ENCODE results near the gene MOV10L1.

MOV10L1 gene

DNA sequence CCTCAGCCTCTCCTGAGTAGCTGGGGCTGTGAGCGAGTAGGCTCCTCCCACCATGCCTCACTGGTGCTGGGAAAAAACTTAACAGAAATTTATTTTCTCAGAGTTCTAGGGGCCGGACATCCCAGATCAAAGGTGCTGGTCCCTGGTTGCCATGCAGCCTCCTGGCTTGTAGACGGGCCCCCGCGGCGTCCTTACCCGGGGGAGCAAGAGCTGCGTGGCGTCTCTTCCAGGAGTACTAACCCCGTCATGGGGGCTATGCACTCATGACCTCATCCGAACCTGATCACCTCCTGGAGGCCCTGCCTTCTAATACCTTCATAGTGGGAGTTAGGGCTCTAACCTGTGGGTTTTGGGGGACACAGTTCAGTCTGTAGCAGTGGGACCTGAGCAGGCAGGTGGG lies 98.5 kb downstream of the MOV10L1 start:
- FAIRE-seq (no peak), DNase-seq (ENCODE audit: insufficient read length, low spot score) (no peak)

DNA sequence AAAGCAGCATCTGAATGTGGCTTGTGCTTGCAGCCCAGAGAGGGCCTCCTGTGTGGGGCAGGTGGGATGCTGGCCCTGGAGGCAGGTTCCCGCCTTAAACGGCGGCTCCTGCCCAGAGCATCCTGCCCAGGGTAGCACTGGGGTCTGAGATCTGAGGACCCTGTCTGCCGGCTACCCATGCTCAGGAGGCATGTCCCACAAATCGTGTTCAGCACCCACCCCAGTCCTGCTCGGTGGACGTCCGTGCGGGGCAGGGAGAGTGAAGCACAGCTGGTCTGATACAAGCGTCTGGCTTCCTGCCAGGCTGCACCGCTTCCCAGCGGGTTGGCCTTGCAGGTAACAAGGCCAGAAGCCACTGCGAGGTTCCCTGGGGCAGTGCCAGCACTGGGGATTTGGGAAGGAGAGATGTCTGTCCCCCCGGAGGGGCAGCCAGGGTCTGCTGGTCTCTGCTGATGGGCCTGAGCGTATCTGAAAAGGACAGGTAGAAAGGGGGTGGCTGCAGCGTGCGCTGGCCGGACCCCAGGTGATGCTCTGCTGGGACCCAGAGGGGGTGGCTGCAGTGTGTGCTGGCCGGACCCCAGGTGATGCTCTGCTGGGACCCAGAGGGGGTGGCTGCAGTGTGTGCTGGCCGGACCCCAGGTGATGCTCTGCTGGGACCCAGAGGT lies 99.5 kb downstream of the MOV10L1 start:
- no peak for DNase-seq (ENCODE audit: insufficient read length, low spot score)
- no peak for FAIRE-seq
- TF ChIP-seq, protein P1, sequence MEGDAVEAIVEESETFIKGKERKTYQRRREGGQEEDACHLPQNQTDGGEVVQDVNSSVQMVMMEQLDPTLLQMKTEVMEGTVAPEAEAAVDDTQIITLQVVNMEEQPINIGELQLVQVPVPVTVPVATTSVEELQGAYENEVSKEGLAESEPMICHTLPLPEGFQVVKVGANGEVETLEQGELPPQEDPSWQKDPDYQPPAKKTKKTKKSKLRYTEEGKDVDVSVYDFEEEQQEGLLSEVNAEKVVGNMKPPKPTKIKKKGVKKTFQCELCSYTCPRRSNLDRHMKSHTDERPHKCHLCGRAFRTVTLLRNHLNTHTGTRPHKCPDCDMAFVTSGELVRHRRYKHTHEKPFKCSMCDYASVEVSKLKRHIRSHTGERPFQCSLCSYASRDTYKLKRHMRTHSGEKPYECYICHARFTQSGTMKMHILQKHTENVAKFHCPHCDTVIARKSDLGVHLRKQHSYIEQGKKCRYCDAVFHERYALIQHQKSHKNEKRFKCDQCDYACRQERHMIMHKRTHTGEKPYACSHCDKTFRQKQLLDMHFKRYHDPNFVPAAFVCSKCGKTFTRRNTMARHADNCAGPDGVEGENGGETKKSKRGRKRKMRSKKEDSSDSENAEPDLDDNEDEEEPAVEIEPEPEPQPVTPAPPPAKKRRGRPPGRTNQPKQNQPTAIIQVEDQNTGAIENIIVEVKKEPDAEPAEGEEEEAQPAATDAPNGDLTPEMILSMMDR (IDR thresholded peaks at IDR 0.05; ENCODE audit: insufficient read depth, missing control alignments) = no peak

More for the DNA sequence above, 98.5 kb downstream of the MOV10L1 start:
- TF ChIP-seq, protein P1 (IDR thresholded peaks at IDR 0.05; ENCODE audit: insufficient read depth, missing control alignments) = no peak

DNA sequence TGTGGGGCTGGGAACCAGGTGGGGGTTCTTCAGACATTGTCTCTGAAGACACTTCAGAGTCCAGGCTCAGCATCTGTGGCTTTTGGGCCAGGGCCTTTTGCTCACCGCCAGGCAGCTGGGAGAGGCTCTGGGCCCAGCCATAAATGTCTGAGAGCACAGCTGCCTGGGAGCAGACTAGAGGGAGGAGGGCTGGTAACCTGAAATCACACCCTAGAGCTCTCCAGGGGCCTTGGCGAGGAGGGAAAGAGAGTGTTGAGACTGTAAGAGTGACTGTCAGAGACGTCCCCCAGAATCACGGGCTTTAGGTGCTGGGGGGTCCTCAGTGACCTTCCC lies 100.0 kb downstream of the MOV10L1 start:
- DNase-seq (ENCODE audit: insufficient read length, low spot score) (no peak), FAIRE-seq (no peak)
- TF ChIP-seq, protein P1 (IDR thresholded peaks at IDR 0.05; ENCODE audit: insufficient read depth, missing control alignments) = no peak

DNA sequence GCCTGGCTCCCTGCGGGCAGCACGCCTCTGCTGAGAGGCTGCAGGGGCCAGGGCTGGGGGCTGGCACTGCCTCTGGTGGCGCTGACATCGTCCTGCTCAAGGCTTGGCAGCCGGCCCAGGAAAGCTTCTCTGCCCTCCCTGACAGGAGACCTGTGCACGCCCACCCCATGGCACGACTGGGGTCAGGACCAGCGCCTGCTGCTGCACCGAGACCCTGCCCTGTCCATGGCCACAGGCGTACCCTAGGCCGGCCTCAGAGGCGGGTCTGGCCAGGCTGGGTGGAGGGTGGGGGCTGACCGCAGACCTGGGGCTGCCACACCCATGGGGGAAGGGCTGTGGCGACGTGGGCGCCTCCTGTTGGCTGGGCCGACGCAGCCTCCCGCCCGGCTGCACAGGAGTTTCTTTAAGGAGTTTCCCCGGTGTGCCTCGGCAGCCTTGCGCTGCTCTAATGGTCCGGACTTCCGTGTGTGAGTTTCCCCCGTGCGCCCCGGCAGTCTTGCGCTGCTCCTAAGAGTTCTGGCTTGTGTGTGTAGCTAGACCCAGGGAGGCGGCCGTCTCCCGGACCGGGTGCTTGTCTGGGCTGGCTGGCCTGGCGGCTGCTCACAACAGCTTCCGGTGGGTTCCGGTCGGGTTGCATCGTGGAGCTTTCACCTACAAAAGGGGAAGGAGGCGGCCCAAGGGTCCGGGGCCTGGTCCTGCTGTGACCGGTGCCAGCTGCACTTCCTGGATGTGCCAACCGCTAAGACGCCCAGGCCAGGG lies 100.6 kb downstream of the MOV10L1 start:
- FAIRE-seq = no peak

DNA sequence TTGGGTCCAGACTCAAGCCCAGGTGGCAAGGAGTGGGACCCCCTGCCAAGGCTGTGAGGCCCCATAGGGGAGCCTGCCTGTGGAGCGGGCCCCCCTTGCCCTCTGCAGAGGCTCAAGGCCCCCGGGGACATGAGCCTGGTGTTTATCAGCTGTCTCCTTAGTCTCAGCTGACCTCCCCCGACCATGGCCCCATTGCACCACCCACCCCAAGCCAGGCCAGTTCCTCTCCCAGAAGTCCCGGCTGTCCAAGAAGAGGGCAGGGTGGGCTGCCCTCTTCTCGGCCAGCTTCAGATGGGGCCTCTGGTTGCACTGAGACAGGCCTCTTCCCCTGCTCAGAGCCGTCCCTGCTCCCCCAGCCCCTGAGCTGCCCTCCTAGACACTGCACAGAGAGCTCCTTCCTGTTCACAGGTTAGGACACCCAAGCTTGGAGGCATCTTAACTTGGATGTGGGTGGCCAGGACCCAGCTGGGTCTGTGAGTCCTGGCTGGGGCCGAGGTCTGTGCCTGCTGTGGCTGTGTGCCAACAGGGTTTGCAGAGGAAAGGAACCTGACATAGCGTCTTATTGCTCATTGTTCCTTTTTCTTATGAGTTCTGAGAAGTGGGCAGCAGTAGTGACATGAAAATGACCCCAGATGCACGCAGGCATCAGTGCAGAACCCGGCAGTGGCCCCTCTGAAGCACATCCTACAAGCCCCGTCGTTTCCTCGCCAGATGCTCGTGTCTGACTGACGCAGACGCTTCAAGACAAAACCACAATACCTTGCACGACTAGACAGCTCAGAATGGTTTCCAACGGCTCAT lies 101.3 kb downstream of the MOV10L1 start:
- DNase-seq (ENCODE audit: insufficient read length, low spot score) = no peak
- TF ChIP-seq, protein P1 (IDR thresholded peaks at IDR 0.05; ENCODE audit: insufficient read depth, missing control alignments) = no peak
- no peak for FAIRE-seq

More for the DNA sequence above, 100.6 kb downstream of the MOV10L1 start:
- no peak for DNase-seq (ENCODE audit: insufficient read length, low spot score)
- TF ChIP-seq, protein P1 (IDR thresholded peaks at IDR 0.05; ENCODE audit: insufficient read depth, missing control alignments) = no peak

DNA sequence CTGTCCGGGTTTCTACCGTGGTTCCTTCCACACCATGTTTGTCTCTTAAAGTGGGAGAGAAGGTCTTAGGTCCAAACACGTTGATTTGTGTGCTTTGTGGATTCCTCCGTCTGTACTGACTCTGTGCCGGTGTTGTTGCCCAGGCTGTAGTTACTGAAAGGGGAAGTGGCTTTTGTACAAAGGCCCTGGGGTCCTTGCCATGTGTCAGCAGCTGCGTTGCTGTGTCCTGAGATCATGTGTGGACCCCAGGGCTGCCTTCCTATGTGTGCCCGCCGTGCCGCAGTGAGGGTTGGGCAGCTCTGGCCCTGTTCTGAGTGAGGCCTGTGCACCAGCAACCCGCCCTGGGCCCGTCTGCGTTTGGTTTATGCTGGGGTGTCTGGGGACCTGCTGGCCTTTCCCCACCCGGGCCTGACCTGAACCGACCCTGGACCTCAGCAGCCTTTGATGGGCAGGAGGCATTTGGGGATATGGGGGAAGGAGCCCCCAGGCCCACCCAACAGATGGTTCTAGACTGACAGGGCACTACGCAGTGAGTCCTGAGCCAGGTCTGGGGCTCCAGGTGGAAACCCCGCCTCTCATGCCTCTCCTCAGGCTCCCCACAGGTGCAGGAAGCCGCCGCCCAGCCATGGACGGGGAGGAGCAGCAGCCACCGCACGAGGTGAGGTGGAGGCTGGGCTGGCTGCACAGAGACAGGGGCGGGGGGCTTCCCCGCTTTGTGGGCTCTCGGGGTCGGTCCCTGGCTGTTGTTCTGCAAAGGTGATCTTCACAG lies 102.8 kb downstream of the MOV10L1 start:
- no peak for FAIRE-seq
- no peak for DNase-seq (ENCODE audit: insufficient read length, low spot score)
- TF ChIP-seq, protein P1 (IDR thresholded peaks at IDR 0.05; ENCODE audit: insufficient read depth, missing control alignments) = no peak

Measured in D721Med (cell line).